Ishikawa (cell line): Measurements from ENCODE around the gene GOSR2.

ENCODE experiments used
- CEBPB ChIP-seq: IDR thresholded peaks from 2 replicates; pipeline ENCODE4 v1.6.1; 2012
- CREB1 ChIP-seq: IDR thresholded peaks from 2 replicates; pipeline ENCODE4 v1.6.1; 2012; ENCODE audit warnings: low read depth
- EGR1 ChIP-seq: IDR thresholded peaks from 2 replicates; pipeline ENCODE4 v1.6.1; 2012
- EP300 ChIP-seq: IDR thresholded peaks from 2 replicates; pipeline ENCODE4 v1.6.1; 2012; ENCODE audit warnings: borderline replicate concordance
- FOXM1 ChIP-seq: IDR thresholded peaks from 2 replicates; pipeline ENCODE4 v1.6.1; 2012; ENCODE audit warnings: low read depth, borderline replicate concordance
- NFIC ChIP-seq: IDR thresholded peaks from 2 replicates; pipeline ENCODE4 v1.6.1; 2012
- RAD21 ChIP-seq: IDR thresholded peaks from 2 replicates; pipeline ENCODE4 v1.6.1; 2012; ENCODE audit warnings: low read depth
- TAF1 ChIP-seq: IDR thresholded peaks from 2 replicates; pipeline ENCODE4 v1.6.1; 2012; ENCODE audit warnings: low read depth, mild to moderate bottlenecking
- TCF12 ChIP-seq: IDR thresholded peaks from 2 replicates; pipeline ENCODE4 v1.6.1; 2012; ENCODE audit warnings: low read depth
- TEAD4 ChIP-seq: IDR thresholded peaks from 2 replicates; pipeline ENCODE4 v1.6.1; 2012
- YY1 ChIP-seq: IDR thresholded peaks from 2 replicates; pipeline ENCODE4 v1.6.1; 2012; ENCODE audit warnings: low read depth
- ZBTB7A ChIP-seq: IDR thresholded peaks from 2 replicates; pipeline ENCODE4 v1.6.1; 2012; ENCODE audit warnings: low read depth
- TF ChIP-seq, protein P1 (sequence below): IDR thresholded peaks from 2 replicates; pipeline ENCODE4 v1.6.1; 2012
- TF ChIP-seq, protein P2 (sequence below): IDR thresholded peaks from 2 replicates; pipeline ENCODE4 v1.6.1; 2012; ENCODE audit warnings: low read depth, mild to moderate bottlenecking
- TF ChIP-seq, protein P3 (sequence below): IDR thresholded peaks from 2 replicates; pipeline ENCODE4 v1.6.1; 2012

The GOSR2 gene

DNA sequence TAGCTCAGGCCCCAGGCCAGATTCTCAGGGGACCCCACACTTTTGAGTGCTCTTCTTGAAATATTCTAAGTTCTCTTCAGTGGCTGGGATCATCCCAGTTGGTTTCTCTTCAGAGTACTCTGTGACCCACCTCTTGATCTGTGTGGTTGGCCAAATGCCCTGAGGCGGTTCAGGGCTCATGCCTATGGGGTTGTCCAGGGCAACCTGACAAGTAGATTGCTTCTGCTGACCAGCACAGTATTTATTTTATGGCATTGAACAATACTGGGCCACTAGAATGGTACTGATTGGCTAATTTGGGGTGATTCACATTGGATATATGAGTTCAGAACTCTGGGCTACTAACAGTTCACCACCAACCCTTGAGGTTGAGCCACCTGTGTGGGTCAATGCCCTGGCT is 7.4 kb upstream of the GOSR2 start:
- TF ChIP-seq, protein P1, sequence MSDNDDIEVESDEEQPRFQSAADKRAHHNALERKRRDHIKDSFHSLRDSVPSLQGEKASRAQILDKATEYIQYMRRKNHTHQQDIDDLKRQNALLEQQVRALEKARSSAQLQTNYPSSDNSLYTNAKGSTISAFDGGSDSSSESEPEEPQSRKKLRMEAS, result no peak
- TF ChIP-seq EP300, result no peak

DNA sequence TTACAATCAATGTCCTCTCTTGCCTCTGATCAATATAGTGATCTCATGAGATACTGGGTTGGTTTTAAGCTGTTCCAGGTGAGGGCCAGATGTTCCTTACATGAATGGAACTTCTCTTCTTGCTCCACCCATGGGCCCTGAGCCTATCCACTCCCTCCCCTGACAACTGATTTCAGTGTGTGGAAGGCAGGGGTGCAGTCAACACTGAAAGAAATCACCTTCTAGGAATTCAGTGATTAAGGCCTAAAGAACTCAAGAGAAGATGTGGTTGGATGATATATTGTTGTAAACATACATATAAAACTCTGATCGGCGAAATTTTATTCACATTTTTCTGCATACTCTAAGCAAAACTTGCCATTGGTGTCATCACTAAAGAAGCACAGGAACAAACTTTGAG is 6.7 kb upstream of the GOSR2 start:
- no peak for TF ChIP-seq RAD21
- TF ChIP-seq, protein P1, result no peak
- TF ChIP-seq TEAD4, result no peak
- no peak for TF ChIP-seq ZBTB7A
- TF ChIP-seq TCF12, result no peak
- TF ChIP-seq, protein P2, sequence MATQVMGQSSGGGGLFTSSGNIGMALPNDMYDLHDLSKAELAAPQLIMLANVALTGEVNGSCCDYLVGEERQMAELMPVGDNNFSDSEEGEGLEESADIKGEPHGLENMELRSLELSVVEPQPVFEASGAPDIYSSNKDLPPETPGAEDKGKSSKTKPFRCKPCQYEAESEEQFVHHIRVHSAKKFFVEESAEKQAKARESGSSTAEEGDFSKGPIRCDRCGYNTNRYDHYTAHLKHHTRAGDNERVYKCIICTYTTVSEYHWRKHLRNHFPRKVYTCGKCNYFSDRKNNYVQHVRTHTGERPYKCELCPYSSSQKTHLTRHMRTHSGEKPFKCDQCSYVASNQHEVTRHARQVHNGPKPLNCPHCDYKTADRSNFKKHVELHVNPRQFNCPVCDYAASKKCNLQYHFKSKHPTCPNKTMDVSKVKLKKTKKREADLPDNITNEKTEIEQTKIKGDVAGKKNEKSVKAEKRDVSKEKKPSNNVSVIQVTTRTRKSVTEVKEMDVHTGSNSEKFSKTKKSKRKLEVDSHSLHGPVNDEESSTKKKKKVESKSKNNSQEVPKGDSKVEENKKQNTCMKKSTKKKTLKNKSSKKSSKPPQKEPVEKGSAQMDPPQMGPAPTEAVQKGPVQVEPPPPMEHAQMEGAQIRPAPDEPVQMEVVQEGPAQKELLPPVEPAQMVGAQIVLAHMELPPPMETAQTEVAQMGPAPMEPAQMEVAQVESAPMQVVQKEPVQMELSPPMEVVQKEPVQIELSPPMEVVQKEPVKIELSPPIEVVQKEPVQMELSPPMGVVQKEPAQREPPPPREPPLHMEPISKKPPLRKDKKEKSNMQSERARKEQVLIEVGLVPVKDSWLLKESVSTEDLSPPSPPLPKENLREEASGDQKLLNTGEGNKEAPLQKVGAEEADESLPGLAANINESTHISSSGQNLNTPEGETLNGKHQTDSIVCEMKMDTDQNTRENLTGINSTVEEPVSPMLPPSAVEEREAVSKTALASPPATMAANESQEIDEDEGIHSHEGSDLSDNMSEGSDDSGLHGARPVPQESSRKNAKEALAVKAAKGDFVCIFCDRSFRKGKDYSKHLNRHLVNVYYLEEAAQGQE, result no peak
- TF ChIP-seq EP300, result no peak
- no peak for TF ChIP-seq YY1
- no peak for TF ChIP-seq CEBPB
- TF ChIP-seq CREB1, result no peak
- no peak for TF ChIP-seq NFIC
- TF ChIP-seq, protein P3, sequence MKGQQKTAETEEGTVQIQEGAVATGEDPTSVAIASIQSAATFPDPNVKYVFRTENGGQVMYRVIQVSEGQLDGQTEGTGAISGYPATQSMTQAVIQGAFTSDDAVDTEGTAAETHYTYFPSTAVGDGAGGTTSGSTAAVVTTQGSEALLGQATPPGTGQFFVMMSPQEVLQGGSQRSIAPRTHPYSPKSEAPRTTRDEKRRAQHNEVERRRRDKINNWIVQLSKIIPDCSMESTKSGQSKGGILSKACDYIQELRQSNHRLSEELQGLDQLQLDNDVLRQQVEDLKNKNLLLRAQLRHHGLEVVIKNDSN, result no peak
- no peak for TF ChIP-seq FOXM1
- no peak for TF ChIP-seq TAF1
- TF ChIP-seq EGR1, result no peak

DNA sequence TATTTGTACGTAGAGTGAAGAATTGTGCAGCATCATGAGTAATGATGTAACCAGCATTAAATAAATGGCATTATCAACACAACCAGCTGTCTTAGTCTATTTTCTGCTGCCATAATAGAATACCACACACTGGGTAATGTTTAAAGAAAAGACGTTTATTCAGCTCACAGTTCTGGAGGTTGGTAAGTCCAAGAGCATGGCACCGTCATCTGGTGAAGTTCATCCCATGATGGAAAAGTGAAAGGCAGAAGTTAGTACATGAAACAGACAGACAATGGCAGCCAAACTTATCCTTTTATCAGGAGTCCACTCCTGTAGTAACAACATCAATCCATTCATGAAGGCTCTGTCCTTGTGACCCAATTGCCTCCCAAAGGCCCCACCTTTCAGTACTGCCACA is 6.3 kb upstream of the GOSR2 start:
- TF ChIP-seq NFIC (no peak), CEBPB (no peak)

DNA sequence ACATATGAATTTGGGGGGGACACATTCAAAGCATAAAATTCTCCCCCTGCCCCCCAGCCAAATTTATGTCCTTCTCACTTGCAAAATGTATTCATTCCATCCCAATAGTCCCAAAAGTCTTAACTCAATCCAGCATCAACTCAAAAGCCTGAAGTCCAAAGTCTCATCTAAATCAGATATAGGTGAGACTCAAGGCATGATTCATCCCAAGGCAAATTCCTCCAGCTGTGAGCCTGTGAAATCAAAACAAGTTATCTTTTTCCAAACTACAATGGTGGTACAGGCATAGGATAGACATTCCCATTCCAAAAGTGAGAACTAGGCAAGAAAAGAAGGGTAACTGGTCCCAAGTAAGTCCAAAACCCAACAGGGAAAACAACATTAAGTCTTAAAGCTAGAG is 5.9 kb upstream of the GOSR2 start:
- TF ChIP-seq EGR1 (no peak), CREB1 (no peak), TAF1 (no peak), FOXM1 (no peak), EP300 (no peak), ZBTB7A (no peak), YY1 (no peak), TEAD4 (no peak), TCF12 (no peak), RAD21 (no peak), CEBPB (no peak), NFIC (no peak)
- TF ChIP-seq, protein P3, result no peak
- TF ChIP-seq, protein P2, result no peak
- TF ChIP-seq, protein P1, result no peak

DNA sequence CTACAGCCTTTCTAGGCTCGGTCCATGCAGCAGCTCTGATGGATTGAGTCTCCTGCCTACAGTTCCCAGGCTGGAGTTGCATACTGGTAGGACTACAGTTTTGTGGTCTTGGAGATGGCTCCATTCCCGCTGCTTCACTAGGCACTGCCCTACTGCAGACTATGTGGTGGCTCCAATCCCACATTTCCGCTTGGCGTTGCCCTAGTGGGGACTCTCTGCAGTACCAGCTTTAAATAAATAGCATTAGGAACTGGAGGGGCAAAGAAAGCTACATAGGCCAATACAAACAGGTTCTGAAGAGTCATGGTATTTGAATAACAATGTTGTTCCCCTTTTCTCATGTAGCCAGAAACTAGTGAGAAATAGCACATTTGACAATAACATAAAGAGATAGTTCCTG is 5.4 kb upstream of the GOSR2 start:
- no peak for TF ChIP-seq ZBTB7A
- TF ChIP-seq CREB1, result no peak
- TF ChIP-seq EGR1, result no peak
- TF ChIP-seq, protein P3, result no peak
- TF ChIP-seq FOXM1, result no peak
- no peak for TF ChIP-seq RAD21
- TF ChIP-seq NFIC, result no peak
- TF ChIP-seq, protein P1, result no peak
- no peak for TF ChIP-seq TEAD4
- TF ChIP-seq TCF12, result no peak
- TF ChIP-seq YY1, result no peak
- no peak for TF ChIP-seq CEBPB
- TF ChIP-seq EP300, result no peak
- no peak for TF ChIP-seq TAF1
- TF ChIP-seq, protein P2, result no peak
